GM13977 (cell line): ENCODE measurements around the gene MON1A.

ENCODE experiments used
- DNase-seq: peaks from one replicate; pipeline ENCODE4 v3.0.0; 2012; ENCODE audit warnings: low spot score
- CTCF ChIP-seq: IDR thresholded peaks from 2 replicates; pipeline ENCODE4 v1.5.1; 2012; ENCODE audit warnings: mild to moderate bottlenecking, control low read depth; ENCODE audit not compliant: insufficient read depth; ENCODE audit errors: extremely low read depth, missing control alignments
- in situ Hi-C: fragments of 300-500 bp; cut with MboI; formaldehyde crosslinking; loops from one replicate; pipeline ENCODE4 v1.12.0; 2022; ENCODE audit warnings: low sequenced_read_pairs, low pct_unique_long_range_greater_than_20kb, mixed read lengths, inconsistent platforms; ENCODE audit not compliant: unreplicated experiment

MON1A gene

GRCh38 chr3:49859576-49860305 is 69.9 kb downstream of the MON1A start:
- TF ChIP-seq CTCF, result no peak
- in situ Hi-C loops, result no loop called here
- no peak for DNase-seq
